Activated CD8-positive, alpha-beta memory T cell treated with anti-CD3 and anti-CD28 coated beads, Interleukin-2, amount 10 ng/mL, durations not matched to agents 7 days and 5 days (primary cell): ENCODE data around the gene CRABP2. TPM values are rescaled to one million over a fixed set of nuclear protein-coding genes. Genes with fewer than 3 reads are reported as not detected.

ENCODE experiments used
- ATAC-seq: fragments of 150-1000 bp; cut with Tn5 transposase; one replicate; pipeline ENCODE4 v1.10.0; 2021; ENCODE audit warnings: moderate library complexity
- CTCF ChIA-PET: fragments of 350-600 bp; sonication (Branson Sonifier 250); formaldehyde crosslinking; loops from one replicate; lab custom pipeline; 2021; ENCODE audit warnings: antibody characterized with exemption; lab: Charles Lee
- DNase-seq: peaks from one replicate; pipeline ENCODE4 v3.0.0-alpha.2; 2020
- H3K27ac Mint-ChIP-seq: one replicate; pipeline ENCODE4 v1.8.0; 2021; ENCODE audit warnings: mild to moderate bottlenecking, mixed read lengths
- H3K27me3 Mint-ChIP-seq: one replicate; pipeline ENCODE4 v1.8.0; 2021; ENCODE audit warnings: mixed read lengths
- H3K36me3 Mint-ChIP-seq: one replicate; pipeline ENCODE4 v1.8.0; 2021; ENCODE audit warnings: mild to moderate bottlenecking, mixed read lengths
- H3K4me1 Mint-ChIP-seq: one replicate; pipeline ENCODE4 v1.8.0; 2021; ENCODE audit warnings: mixed read lengths
- H3K4me3 Mint-ChIP-seq: one replicate; pipeline ENCODE4 v1.8.0; 2021; ENCODE audit warnings: mild to moderate bottlenecking, moderate library complexity, mixed read lengths
- H3K9me3 Mint-ChIP-seq: one replicate; pipeline ENCODE4 v1.8.0; 2022; ENCODE audit warnings: low read depth, mixed read lengths
- total RNA-seq, 2 experiments: library from RNA; stranded (reverse); gene quantifications; one replicate each; pipeline ENCODE4 v1.2.3, GENCODE V29; 2021

The CRABP2 gene
- total RNA-seq, 2 experiments from 2014 or later = 1.4 to 1.9 TPM

GRCh38 chr1:156703741-156704140 is 1.6 kb downstream of the CRABP2 start:
- Mint-ChIP-seq H3K27ac (no peak overlapping the region), H3K4me1 (peaks cover 22% of the 10 kb centered on the region), H3K4me3 (no peak overlapping the region), H3K27me3 (peaks cover 45% of the 10 kb centered on the region), H3K36me3 (no peaks in the 10 kb centered on the region), H3K9me3 (no peaks in the 10 kb centered on the region)
- ATAC-seq (no peak), DNase-seq (no peak)
- CTCF ChIA-PET = interaction anchor here (1.0 to 12.5 kb wide), 5 partner anchors 14 to 186 kb away, joined by 3 to 286 read pairs (median 47); partner anchors contain the start of gene METTL25B

GRCh38 chr1:156703336-156703735 is 2.0 kb downstream of the CRABP2 start:
- Mint-ChIP-seq H3K36me3 (no peaks in the 10 kb centered on the region), H3K27ac (no peak overlapping the region), H3K4me1 (peaks cover 22% of the 10 kb centered on the region), H3K9me3 (no peaks in the 10 kb centered on the region), H3K4me3 (no peak overlapping the region), H3K27me3 (peaks cover 45% of the 10 kb centered on the region)
- CTCF ChIA-PET = interaction anchor here (1.0 to 12.5 kb wide), 6 partner anchors 13 to 186 kb away, joined by 3 to 286 read pairs (median 6); no protein-coding TSS in a partner anchor
- no peak for DNase-seq
- no peak for ATAC-seq

GRCh38 chr1:156700736-156701531 is 4.4 kb downstream of the CRABP2 start:
- H3K36me3 Mint-ChIP-seq = no peaks in the 10 kb centered on the region
- H3K27me3 Mint-ChIP-seq = peaks cover 49% of the 10 kb centered on the region
- no peaks in the 10 kb centered on the region for H3K9me3 Mint-ChIP-seq
- ATAC-seq (no peak), DNase-seq (no peak)
- CTCF ChIA-PET = interaction anchor here (1.0 to 12.5 kb wide), 5 partner anchors 11 to 73 kb away, joined by 3 to 286 read pairs (median 8); no protein-coding TSS in a partner anchor
- peaks cover 11% of the 10 kb centered on the region for H3K4me1 Mint-ChIP-seq
- no peak overlapping the region for H3K27ac Mint-ChIP-seq
- H3K4me3 Mint-ChIP-seq = no peak overlapping the region

DNA sequence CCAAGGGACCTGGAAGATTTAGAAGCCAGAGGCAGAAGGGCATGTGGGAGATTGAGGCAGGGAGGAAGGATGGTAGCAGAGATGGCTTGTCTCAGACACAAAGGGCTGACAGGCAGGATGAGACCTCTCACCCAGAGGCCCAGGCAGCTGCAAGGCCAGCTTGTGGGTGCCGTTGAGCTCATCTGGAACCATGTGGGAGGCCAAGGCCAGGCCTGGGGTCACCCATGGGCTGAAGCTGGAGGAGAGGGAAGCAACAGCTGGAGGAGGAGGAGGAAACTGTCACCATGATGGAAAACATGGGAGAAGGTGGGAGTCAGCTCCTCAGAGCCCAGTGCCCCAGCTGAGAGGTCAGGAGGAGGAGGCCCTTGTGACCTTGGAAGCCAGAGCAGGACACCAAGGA is 6.4 kb downstream of the CRABP2 start:
- DNase-seq = no peak
- H3K4me3 Mint-ChIP-seq = no peak overlapping the region
- no peaks in the 10 kb centered on the region for H3K36me3 Mint-ChIP-seq
- no peak overlapping the region for H3K27ac Mint-ChIP-seq
- no peaks in the 10 kb centered on the region for H3K9me3 Mint-ChIP-seq
- CTCF ChIA-PET = interaction anchor here (1.4 to 12.5 kb wide), 3 partner anchors 9 to 253 kb away, joined by 4 to 286 read pairs (median 8); no protein-coding TSS in a partner anchor
- H3K4me1 Mint-ChIP-seq = peaks cover 2% of the 10 kb centered on the region
- ATAC-seq = no peak
- peaks cover 31% of the 10 kb centered on the region for H3K27me3 Mint-ChIP-seq

DNA sequence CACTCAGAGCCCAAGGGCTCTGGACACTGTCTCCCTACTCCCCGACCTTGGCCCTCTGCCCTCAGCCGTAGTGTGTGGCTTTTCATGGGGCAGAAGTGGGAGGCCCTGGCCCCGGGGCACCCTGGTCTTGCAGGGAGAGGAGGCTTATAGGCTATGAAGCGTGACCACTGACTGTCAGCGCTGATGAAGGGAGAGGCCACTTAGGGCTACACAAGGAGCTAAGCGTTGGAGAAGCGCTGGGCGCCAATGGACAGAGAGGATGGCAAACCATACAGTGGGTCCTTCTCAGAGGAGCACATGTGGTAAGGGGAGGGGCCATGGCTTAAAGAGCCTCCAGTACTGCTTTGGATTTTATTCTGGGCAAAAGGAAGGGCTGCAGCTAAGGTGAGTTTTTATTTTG is 7.9 kb downstream of the CRABP2 start:
- ATAC-seq (no peak), DNase-seq (no peak)
- Mint-ChIP-seq H3K27ac (no peak overlapping the region), H3K9me3 (no peaks in the 10 kb centered on the region), H3K36me3 (no peaks in the 10 kb centered on the region), H3K27me3 (peaks cover 35% of the 10 kb centered on the region), H3K4me1 (peaks cover 6% of the 10 kb centered on the region), H3K4me3 (no peak overlapping the region)
- CTCF ChIA-PET = interaction anchor here (0.6 to 12.5 kb wide), 6 partner anchors 8 to 252 kb away, joined by 3 to 286 read pairs (median 4); partner anchors contain the start of gene CRABP2

- Mint-ChIP-seq H3K36me3 (no peaks in the 10 kb centered on the region), H3K4me3 (no peak overlapping the region), H3K27ac (no peak overlapping the region), H3K27me3 (peaks cover 42% of the 10 kb centered on the region), H3K4me1 (peaks cover 13% of the 10 kb centered on the region), H3K9me3 (no peaks in the 10 kb centered on the region)
- CTCF ChIA-PET = interaction anchor here (1.0 to 13.4 kb wide), 2 partner anchors 7 to 163 kb away, joined by 4 to 286 read pairs; partner anchors contain the start of gene CRABP2
- ATAC-seq (no peak), DNase-seq (no peak)
Measured at GRCh38 chr1:156696755-156697154, 8.6 kb downstream of the CRABP2 start.

GRCh38 chr1:156694690-156694962 is 10.8 kb downstream of the CRABP2 start:
- H3K9me3 Mint-ChIP-seq = no peaks in the 10 kb centered on the region

DNA sequence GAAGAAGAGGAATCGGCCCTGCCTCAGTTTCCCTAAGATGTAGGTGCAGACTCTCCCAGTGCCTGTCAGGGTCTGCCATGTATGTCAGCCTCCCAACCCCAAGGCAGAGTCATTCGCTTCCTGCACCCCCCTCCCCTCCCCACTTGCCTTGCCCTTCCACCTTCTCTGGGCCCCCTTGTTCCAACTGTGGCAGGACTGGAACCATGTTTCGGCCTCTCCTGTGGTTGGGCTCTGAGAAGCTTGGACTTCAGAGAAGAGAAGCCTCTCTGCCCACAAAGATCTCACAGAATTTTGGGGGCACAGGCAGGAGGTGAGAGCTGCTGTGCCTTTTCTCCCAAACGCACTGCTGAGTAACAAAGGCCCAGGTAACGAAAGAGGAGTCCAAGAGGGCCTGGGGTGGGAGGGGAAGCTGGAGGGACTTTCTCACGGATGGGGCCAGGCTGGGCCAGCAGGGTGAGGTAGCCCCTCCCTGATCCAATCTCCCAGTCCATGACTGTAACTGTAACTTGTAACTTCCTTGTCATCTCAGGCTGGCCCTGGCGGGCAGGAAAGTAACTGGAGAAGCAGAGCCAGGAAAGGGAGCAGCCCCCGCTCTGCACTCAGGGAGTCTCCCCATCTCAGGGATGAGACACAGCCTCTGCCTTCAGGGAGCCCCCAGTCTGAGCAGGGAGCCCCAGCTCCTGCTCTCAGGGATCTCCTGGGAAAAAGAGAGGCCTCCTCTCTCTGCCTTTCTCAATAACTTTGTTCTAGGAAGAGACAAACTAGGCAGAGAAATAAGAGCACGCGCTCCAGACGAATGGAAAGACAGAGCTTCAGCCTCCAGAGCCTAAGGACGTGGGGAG is 11.3 kb downstream of the CRABP2 start:
- Mint-ChIP-seq H3K27me3 (peaks cover 63% of the 10 kb centered on the region), H3K27ac (no peak overlapping the region), H3K36me3 (no peaks in the 10 kb centered on the region), H3K9me3 (no peaks in the 10 kb centered on the region), H3K4me3 (no peak overlapping the region), H3K4me1 (peaks cover 18% of the 10 kb centered on the region)
- ATAC-seq = no peak
- no peak for DNase-seq
- CTCF ChIA-PET = interaction anchor here (0.7 to 13.4 kb wide), 3 partner anchors 9 to 32 kb away, joined by 3 to 286 read pairs (median 5); partner anchors contain the start of gene CRABP2

More at GRCh38 chr1:156694690-156694962, 10.8 kb downstream of the CRABP2 start:
- H3K27ac Mint-ChIP-seq = no peak overlapping the region
- peaks cover 13% of the 10 kb centered on the region for H3K4me1 Mint-ChIP-seq
- no peak for ATAC-seq
- no peaks in the 10 kb centered on the region for H3K36me3 Mint-ChIP-seq
- H3K4me3 Mint-ChIP-seq = no peak overlapping the region
- H3K27me3 Mint-ChIP-seq = peaks cover 58% of the 10 kb centered on the region
- CTCF ChIA-PET = interaction anchor here (0.7 to 13.4 kb wide), 3 partner anchors 9 to 31 kb away, joined by 3 to 286 read pairs (median 5); partner anchors contain the start of gene CRABP2
- no peak for DNase-seq

DNA sequence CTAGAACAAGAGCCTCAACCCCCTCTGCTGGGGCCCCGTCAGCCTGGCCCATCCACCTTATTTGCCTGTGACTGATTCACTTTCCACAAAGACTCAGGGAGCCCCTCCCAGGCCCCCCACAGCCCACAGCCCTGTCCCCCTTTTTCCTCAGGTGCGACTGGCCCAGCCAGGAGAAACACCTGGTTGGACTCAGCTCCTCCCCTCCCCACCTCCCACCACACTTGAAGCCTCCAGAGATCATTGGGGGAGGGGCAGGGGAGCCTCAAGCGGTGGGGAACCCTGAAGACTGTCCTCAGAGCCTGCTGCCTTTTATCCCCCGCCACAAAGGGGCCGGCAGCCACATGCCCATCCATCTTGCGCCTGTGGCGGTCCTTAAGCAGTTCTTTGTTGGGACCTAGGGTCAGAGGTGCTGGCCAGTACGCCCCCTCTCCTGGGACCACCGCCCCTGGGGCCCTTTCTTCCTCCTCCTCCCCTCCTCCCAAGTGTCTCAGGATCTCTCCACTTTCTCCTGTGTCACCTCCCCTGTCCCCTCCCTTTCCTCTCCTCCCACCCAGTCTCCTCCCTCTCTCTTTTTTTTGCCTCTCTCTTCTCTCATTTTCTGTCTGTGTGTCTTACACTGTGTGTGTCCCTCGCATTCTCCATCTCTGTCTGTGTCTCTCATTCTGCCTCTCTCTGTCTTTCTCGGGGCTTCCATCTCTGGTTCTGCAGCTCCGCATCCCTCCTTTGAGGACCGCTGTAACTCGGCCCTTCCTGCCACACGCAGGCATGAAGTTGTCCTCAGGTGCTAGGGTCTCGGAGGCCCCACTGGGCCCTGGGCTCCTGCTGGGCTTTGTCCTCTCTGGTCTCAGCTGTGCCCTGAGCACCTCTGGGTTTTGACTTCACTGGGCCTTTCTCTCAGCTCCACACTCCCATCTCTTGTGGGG is 12.2 kb downstream of the CRABP2 start:
- ATAC-seq = no peak
- no peaks in the 10 kb centered on the region for H3K36me3 Mint-ChIP-seq
- no peak for DNase-seq
- H3K9me3 Mint-ChIP-seq = no peaks in the 10 kb centered on the region
- peaks cover 71% of the 10 kb centered on the region for H3K27me3 Mint-ChIP-seq
- H3K4me3 Mint-ChIP-seq = no peak overlapping the region
- no peak overlapping the region for H3K27ac Mint-ChIP-seq
- peaks cover 20% of the 10 kb centered on the region for H3K4me1 Mint-ChIP-seq
- CTCF ChIA-PET = interaction anchor here (1.0 to 13.4 kb wide), 5 partner anchors 10 to 34 kb away, joined by 3 to 286 read pairs (median 82); partner anchors contain the start of genes CRABP2, ISG20L2, METTL25B and NES

- H3K27me3 Mint-ChIP-seq = peaks cover 67% of the 10 kb centered on the region
- ATAC-seq (no peak), DNase-seq (no peak)
- CTCF ChIA-PET = interaction anchor here (1.0 to 13.4 kb wide), 6 partner anchors 10 to 199 kb away, joined by 3 to 286 read pairs (median 66); partner anchors contain the start of genes CRABP2, ISG20L2, METTL25B and NES
- no peaks in the 10 kb centered on the region for H3K9me3 Mint-ChIP-seq
- peaks cover 20% of the 10 kb centered on the region for H3K4me1 Mint-ChIP-seq
- no peak overlapping the region for H3K27ac Mint-ChIP-seq
- no peaks in the 10 kb centered on the region for H3K36me3 Mint-ChIP-seq
- no peak overlapping the region for H3K4me3 Mint-ChIP-seq
Measured at GRCh38 chr1:156692441-156692924, 12.9 kb downstream of the CRABP2 start.

- H3K9me3 Mint-ChIP-seq = no peaks in the 10 kb centered on the region
- H3K36me3 Mint-ChIP-seq = no peaks in the 10 kb centered on the region
- ATAC-seq = no peak
- CTCF ChIA-PET = interaction anchor here (0.9 to 13.4 kb wide), 9 partner anchors 9 to 199 kb away, joined by 3 to 286 read pairs (median 51); partner anchors contain the start of genes CRABP2, INSRR, ISG20L2 and METTL25B
- peaks cover 61% of the 10 kb centered on the region for H3K27me3 Mint-ChIP-seq
- no peak overlapping the region for H3K27ac Mint-ChIP-seq
- DNase-seq = no peak
- no peak overlapping the region for H3K4me3 Mint-ChIP-seq
- peaks cover 20% of the 10 kb centered on the region for H3K4me1 Mint-ChIP-seq
Measured at GRCh38 chr1:156691665-156692440, 13.5 kb downstream of the CRABP2 start.
